Measurements from ENCODE around the gene SARS2.
"Not testable (repeated sequence)": the region's sequence is repeated elsewhere in the genome, so short reads cannot be mapped to it uniquely, and the experiment has no call there.

Gene SARS2

GRCh38 chr19:38890686-38891085, 39.9 kb downstream of the SARS2 start:
- no peak for DNase-seq

- no peak for DNase-seq
These were observed 40.8 kb downstream of the SARS2 start for GRCh38 chr19:38889803-38890202.

GRCh38 chr19:38888876-38889275, 41.7 kb downstream of the SARS2 start:
- no peak for DNase-seq

GRCh38 chr19:38884691-38885090, 45.9 kb downstream of the SARS2 start:
- not testable (repeated sequence) for DNase-seq

GRCh38 chr19:38883286-38883685, 47.3 kb downstream of the SARS2 start:
- DNase-seq, result no peak

GRCh38 chr19:38880882-38881609, 49.5 kb downstream of the SARS2 start:
- DNase-seq, result no peak

DNA sequence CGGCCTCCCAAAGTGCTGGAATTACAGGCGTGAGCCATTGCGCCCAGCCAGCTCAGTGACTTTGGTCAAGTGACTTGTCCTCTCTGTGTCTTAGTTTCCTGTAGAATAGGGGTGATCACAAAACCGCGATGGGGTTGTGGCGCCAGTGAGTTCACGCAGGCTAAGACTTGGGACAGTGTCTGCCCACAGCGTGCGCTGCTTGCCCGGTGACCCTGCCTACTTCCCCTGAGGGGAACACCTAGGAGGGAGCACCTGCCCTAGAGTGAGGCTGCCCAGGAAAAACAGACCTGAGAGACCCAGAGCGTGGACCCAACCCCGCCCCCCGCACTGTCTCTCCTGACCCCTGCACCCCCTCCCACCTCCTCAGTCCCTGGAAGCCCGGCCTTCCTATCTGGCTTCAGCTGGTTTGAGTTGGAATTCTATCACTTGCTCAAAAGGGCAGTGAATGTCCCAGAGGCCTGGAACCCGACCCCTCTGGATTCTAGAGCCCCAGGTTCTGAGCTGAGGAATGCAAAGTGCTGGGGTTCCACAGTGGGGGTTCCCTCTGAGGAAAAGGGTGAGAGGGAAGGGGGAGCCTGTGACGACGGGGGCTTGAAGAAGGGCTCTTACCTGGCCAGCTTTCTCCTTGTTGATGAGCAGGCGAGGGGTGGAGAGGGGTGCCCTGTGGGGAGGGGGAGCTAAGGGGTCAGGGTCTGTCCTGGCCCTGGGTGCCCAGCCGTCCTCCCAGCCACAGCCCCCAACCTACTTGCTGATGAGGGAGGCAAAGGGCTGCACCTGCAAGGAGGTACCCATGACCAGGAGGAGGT, 50.3 kb downstream of the SARS2 start:
- DNase-seq, result no peak

GRCh38 chr19:38879400-38879751, 51.2 kb downstream of the SARS2 start:
- DNase-seq, result no peak

DNA sequence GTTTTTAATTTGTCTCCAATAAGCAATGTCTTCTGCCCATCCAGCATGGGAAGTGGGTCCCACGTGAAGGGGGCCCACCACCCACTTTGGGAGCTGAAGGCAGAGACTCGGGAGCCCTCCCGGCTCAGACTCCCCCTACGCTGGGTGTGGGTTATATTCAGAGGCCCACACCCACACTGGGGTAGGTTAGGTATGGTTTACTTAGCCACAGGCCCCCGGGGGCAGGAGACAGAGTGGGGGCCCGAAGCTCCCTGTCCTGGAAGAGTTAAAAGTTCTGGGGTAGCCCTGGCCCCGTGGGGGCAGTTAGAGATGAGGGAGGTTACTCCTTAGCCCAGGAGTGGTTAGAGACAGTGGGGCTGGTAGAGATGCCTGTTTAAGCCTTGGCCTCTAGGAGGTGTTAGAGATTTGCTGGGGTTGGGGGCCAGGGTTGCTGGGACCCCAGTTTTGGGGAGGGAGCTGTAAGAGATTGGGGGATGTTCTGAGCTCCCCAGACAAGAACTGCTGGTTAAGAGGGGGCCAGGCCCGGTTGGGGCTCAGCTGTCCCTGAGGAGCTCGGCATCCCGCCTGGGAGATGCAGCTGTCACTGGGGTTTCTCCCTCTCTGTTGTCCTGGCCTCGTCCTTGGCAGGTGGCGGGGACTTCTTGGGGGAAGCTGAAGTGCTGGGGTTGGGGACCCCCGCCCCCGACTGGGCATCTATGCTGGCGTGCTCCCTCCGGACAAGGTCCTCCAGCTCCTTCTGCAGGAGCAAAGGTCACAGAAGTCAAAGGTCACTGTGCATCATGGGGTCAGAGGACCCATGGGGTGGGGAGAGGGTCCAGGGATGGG, 51.8 kb downstream of the SARS2 start:
- peak; percentile 35 for DNase-seq

DNA sequence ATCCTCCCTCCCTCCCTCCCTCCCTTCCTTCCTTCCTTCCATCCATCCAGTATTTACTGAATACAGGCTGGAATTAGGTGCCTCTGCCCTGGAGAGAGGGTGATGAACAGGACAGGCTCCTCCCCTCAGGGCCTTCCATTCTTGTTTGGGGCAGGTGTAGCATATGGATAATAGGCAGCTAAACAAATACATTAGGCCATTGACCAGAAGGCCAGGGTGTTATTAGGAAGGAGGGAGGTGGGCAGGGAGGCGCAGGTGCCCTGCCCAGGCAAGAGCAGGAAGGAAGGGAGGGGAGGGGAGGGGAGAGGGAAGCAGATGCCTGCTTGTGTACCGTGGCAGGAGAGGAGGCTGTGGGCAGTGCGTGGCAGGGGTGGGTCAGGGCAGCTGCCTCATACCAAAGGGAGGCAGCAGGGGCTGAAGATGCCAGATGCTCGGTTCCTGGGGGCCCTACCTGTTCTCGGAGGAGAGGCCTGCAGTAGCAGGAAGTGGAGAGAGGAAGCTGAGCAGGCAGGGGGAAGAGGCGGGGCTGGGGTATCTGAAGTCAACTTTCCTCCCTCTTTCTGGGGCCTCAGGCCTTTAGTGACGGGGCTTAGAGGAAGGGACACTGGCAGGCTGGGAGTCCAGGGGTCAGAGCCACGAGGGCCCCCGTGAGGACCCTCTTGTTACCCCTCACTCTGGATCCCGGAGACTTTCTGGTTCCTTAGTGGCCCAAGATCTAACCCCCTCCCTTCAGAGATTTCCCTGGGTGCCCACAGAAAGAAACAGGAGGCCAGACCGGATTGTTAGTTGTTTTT, 52.6 kb downstream of the SARS2 start, which contains the start of gene RINL:
Gene RINL, minus strand, starts transcription at position 495 of the 794 bp plus-strand sequence. CDS start 1,533 bp downstream, outside the sequence.
- DNase-seq, result peak; percentile 100

- no peak for DNase-seq
These were observed 54.7 kb downstream of the SARS2 start for GRCh38 chr19:38875656-38876395.

- not testable (repeated sequence) for DNase-seq
These were observed 57.2 kb downstream of the SARS2 start for GRCh38 chr19:38873400-38873799.

- DNase-seq, result no peak
These were observed 60.0 kb downstream of the SARS2 start for GRCh38 chr19:38870612-38871011.

GRCh38 chr19:38869836-38870607, 60.5 kb downstream of the SARS2 start:
- peak; percentile 93 for DNase-seq

DNA sequence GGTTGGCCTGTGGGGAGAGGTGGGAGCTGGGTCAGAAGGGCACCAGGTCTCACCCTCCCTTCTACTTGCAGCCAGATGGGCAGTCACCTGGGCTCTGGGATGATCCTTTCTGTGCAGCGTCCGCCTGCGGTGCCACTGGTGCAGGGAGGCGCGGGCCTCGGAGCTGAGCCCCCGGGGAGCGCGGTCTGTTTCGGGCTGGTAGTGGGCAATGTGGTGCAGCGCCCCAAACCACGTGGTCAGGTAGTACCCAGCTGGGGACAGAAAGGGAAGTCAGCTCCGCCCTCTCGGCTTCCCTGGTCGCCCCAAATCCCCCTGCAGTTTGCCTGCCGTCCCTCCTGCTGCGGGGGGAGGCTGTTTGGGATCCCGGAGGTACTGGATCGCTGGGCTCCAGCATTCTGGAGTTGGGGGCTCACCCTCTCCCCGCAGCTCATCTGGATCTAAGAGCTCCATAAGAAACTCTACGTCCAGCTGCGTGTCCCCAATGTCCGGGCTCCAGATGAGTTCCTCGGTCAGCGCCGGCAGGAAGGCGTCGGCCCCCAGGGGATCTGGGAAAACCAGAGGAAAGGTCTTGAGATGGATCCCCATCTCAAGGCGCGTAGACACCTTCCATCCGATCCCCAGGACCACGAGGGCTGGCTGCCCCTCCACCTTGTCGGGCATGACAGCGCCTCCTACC, 61.3 kb downstream of the SARS2 start:
- DNase-seq, result peak; percentile 73

DNA sequence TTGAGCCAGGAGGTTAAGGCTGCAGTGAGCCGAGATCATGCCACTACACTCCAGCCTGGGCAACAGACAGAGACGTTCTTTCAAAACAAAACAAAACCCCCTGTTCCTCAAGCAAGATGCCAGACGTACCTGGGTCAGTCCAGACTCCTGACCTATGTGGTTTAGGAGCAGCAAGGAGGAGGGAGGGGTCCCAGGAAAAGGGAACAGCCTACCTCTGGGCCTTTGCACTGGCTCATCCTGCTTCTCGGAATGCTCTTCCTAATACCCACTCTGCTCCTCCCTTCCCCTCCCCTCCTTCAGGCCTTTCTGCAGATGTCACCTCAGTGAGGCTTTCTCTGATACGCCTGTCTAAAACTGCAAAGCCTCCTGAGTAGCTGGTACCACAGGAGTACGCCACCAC, 62.0 kb downstream of the SARS2 start:
- DNase-seq, result no peak

- no peak for DNase-seq
These were observed 63.3 kb downstream of the SARS2 start for GRCh38 chr19:38867171-38867780.

Data from NCI-H69 (cell line).